Mammary epithelial cell (primary cell): ENCODE measurements around the gene BMX.

Source experiments
- EZH2 ChIP-seq: IDR thresholded peaks from 2 replicates; pipeline ENCODE4 v1.6.1; 2012; ENCODE audit warnings: low read length, inconsistent platforms, borderline replicate concordance
- TF ChIP-seq, protein P1 (sequence below), 2 donors: IDR thresholded peaks in 1 of 2; conservative IDR thresholded peaks in 1 of 2; 2 replicates each; pipeline ENCODE4 v1.5.1; 2011 to 2012; ENCODE audit warnings: inconsistent platforms in 2 of 2, low read length in 2 of 2, mild to moderate bottlenecking in 2 of 2, control low read depth in 1 of 2, low read depth in 1 of 2; ENCODE audit not compliant: insufficient read depth in 1 of 2; ENCODE audit errors: extremely low read depth in 1 of 2

DNA sequence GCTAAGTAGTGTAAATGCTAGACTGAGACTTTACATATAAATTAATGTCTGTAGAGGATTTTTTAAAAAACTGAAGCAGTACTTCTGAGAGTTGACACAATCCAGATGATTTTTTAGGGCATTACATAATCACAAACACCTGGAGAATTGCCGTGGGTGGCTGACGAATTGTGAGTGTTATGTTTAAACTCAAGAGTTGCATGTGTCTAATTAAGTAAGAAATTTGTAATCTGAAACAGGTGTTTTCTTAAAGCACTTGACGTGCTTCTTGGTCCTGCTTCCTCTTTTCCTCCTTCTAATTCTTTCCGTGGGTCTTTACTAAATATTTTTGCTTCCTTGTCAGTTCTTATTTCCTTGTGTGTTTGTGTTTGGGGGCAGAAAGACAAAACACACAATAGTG, 35.3 kb upstream of the BMX start:
- TF ChIP-seq, protein P1, sequence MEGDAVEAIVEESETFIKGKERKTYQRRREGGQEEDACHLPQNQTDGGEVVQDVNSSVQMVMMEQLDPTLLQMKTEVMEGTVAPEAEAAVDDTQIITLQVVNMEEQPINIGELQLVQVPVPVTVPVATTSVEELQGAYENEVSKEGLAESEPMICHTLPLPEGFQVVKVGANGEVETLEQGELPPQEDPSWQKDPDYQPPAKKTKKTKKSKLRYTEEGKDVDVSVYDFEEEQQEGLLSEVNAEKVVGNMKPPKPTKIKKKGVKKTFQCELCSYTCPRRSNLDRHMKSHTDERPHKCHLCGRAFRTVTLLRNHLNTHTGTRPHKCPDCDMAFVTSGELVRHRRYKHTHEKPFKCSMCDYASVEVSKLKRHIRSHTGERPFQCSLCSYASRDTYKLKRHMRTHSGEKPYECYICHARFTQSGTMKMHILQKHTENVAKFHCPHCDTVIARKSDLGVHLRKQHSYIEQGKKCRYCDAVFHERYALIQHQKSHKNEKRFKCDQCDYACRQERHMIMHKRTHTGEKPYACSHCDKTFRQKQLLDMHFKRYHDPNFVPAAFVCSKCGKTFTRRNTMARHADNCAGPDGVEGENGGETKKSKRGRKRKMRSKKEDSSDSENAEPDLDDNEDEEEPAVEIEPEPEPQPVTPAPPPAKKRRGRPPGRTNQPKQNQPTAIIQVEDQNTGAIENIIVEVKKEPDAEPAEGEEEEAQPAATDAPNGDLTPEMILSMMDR (conservative IDR thresholded peaks at IDR 0.05 in 1 of 2, IDR thresholded peaks at IDR 0.05 in 1 of 2; ENCODE audit: extremely low read depth in 1 of 2, insufficient read depth in 1 of 2, low read depth in 1 of 2, low read length in 2 of 2): no peak
- no peak for TF ChIP-seq EZH2
